ENCODE data around the gene IFI27L1. TPM values are rescaled to one million over a fixed set of nuclear protein-coding genes. Genes with fewer than 3 reads are reported as not detected.

The IFI27L1 gene, protein sequence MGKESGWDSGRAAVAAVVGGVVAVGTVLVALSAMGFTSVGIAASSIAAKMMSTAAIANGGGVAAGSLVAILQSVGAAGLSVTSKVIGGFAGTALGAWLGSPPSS
- 10 to 100 TPM; 14.6 to 23.0 TPM for total RNA-seq
- polyA plus RNA-seq = 10 to 100 TPM; 16.7 to 41.5 TPM
- long read RNA-seq, donor 1, partial matches to known transcripts = 0 of 6 reads
- long read RNA-seq, donor 1, other reads (novel, unspliced or antisense) = 0 of 6 reads
- long read RNA-seq, donor 2, partial matches to known transcripts = 0 of 2 reads
- long read RNA-seq, donor 2, other reads (novel, unspliced or antisense) = 0 of 2 reads
- long read RNA-seq, donor 3, transcript IFI27L1-209 (5 exons, 680 nt) = major isoform, 5 of 5 reads
- long read RNA-seq, donor 3, partial matches to known transcripts = 0 of 5 reads
- long read RNA-seq, donor 3, other reads (novel, unspliced or antisense) = 0 of 5 reads
- long read RNA-seq, donor 4, partial matches to known transcripts = 0 of 2 reads
- long read RNA-seq, donor 4, other reads (novel, unspliced or antisense) = 0 of 2 reads
- long read RNA-seq, donor 5, transcript IFI27L1-209 (5 exons, 680 nt) = major isoform, 11 of 13 reads
- long read RNA-seq, donor 5, partial matches to known transcripts = 0 of 13 reads
- long read RNA-seq, donor 5, other reads (novel, unspliced or antisense) = 0 of 13 reads

DNA sequence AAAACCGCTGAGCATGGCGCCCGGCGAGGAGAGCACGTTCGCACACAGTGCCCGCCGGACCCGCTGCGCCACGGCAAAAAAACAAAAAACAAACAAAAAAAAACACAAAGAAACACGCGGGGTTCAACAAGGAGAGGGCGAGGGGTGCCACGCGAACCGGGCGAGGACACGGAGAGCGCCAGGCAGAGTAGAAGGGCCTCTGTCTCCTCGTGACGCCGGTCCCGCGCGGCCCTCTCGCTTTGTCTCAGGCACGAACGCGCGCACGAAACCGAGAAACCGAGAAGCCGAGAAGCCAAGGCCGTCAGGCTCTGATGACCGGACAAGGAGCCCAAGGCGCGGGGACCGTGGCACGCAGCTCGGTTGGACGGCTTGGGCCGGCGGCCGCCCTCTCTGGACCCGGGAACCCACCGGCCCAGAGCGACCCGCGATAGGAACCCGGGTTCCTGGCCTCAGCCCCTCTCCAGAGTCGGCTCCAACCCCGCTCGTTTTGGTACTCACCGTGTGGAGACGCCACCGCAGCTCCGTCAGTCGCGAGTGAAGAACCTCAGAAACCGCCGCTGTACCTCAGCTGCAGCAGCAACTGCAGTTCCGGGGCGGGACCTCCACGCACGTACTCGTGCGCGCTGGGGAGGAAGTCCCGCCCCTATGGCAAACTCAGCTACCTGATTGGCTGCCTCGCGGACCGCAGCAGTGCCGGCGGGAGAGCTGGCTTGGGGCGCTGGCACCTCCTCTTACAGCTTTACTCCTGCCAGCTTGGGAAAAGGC is at the start of gene IFI27L1, which contains the start of gene DDX24:
IFI27L1 (plus strand) TSS at position 690 of the 765 bp plus-strand sequence. CDS start 15,628 bp downstream, outside the sequence.
DDX24 (minus strand) TSS at position 582 of the 765 bp plus-strand sequence. CDS start 1,460 bp downstream, outside the sequence.
- H3K9me3 ChIP-seq (ENCODE audit: control insufficient read depth in 4 of 4, insufficient read depth in 3 of 4, low read length in 3 of 4) = peaks cover 0 to 2% (median 0%) of the 10 kb centered on the region in 4 donors
- peak within 1 kb of the TSS; percentile 93 for H3K4me3 ChIP-seq
- ATAC-seq (ENCODE audit: insufficient read depth, low FRiP score) = peak; percentile 98
- H3K27ac ChIP-seq (ENCODE audit: low read depth in 1 of 2, low read length in 1 of 2) = peak within 1 kb of the TSS; percentile 85 to 97
- no peaks in the 10 kb centered on the region for H3K27me3 ChIP-seq (ENCODE audit: control insufficient read depth in 3 of 3, insufficient read depth in 3 of 3, low read length in 2 of 3)
- H3K9ac ChIP-seq (ENCODE audit: insufficient read depth in 1 of 2, low read length in 2 of 2) = peak within 1 kb of the TSS; percentile 89 to 93
- H3K4me1 ChIP-seq (ENCODE audit: control insufficient read depth in 5 of 5, insufficient read depth in 5 of 5, low read length in 5 of 5) = peaks cover 6 to 40% (median 25%) of the 10 kb centered on the region in 5 donors
- 0% methylated on average over 77 of the region's 77 CpGs for WGBS, 2 donors
- no peak for TF ChIP-seq CTCF (IDR thresholded peaks at IDR 0.05; ENCODE audit: control extremely low read depth, extremely low read depth)
- peak; percentile 96 to 98 (median 97) for DNase-seq
- H3K36me3 ChIP-seq (ENCODE audit: control insufficient read depth in 4 of 4, insufficient read depth in 4 of 4, low read length in 4 of 4) = peaks cover 6 to 20% (median 16%) of the 10 kb centered on the region in 4 donors

- H3K27me3 ChIP-seq (ENCODE audit: control insufficient read depth in 3 of 3, insufficient read depth in 3 of 3, low read length in 2 of 3) = no peaks in the 10 kb centered on the region
- no peak for ATAC-seq (ENCODE audit: insufficient read depth, low FRiP score)
- WGBS, 2 donors = 84 to 87% methylated on average over 7 of the region's 7 CpGs
- H3K9ac ChIP-seq (ENCODE audit: insufficient read depth in 1 of 2, low read length in 2 of 2) = no peak overlapping the region
- H3K9me3 ChIP-seq (ENCODE audit: control insufficient read depth in 4 of 4, insufficient read depth in 3 of 4, low read length in 3 of 4) = no peaks in the 10 kb centered on the region
- H3K36me3 ChIP-seq (ENCODE audit: control insufficient read depth in 4 of 4, insufficient read depth in 4 of 4, low read length in 4 of 4) = peaks cover 0 to 3% (median 0%) of the 10 kb centered on the region in 4 donors
- no peak overlapping the region for H3K4me3 ChIP-seq
- H3K4me1 ChIP-seq (ENCODE audit: control insufficient read depth in 5 of 5, insufficient read depth in 5 of 5, low read length in 5 of 5) = peaks cover 0 to 5% (median 0%) of the 10 kb centered on the region in 5 donors
- TF ChIP-seq CTCF (IDR thresholded peaks at IDR 0.05; ENCODE audit: control extremely low read depth, extremely low read depth) = no peak
- no peak overlapping the region for H3K27ac ChIP-seq (ENCODE audit: low read depth in 1 of 2, low read length in 1 of 2)
- no peak for DNase-seq
These were observed 49.2 kb upstream of the IFI27L1 start for GRCh38 chr14:94031883-94032279.

DNA sequence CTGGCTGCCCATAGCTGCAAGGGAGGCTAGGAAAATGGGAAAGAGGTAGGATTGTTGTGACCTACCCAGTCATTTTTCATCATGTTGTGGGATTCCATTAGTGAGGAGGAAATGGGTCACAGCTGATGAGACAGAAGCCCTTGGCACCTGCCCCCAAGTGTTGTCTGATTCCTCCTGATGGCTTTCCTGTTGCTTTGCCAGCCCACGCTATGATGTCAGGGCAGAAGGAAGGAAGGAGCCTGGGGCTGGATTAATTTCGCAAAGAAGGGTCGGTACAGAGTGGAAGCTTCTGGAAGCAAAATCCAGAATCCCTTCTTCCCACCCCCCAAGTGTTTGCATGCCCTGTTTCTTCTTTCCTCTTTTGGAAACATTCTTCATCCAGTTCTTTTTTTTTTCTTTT is 46.2 kb upstream of the IFI27L1 start:
- H3K4me3 ChIP-seq = no peak overlapping the region
- no peak for TF ChIP-seq CTCF (IDR thresholded peaks at IDR 0.05; ENCODE audit: control extremely low read depth, extremely low read depth)
- no peak overlapping the region for H3K27ac ChIP-seq (ENCODE audit: low read depth in 1 of 2, low read length in 1 of 2)
- peaks cover 0 to 3% (median 0%) of the 10 kb centered on the region in 4 donors for H3K36me3 ChIP-seq (ENCODE audit: control insufficient read depth in 4 of 4, insufficient read depth in 4 of 4, low read length in 4 of 4)
- no peaks in the 10 kb centered on the region for H3K27me3 ChIP-seq (ENCODE audit: control insufficient read depth in 3 of 3, insufficient read depth in 3 of 3, low read length in 2 of 3)
- H3K9me3 ChIP-seq (ENCODE audit: control insufficient read depth in 4 of 4, insufficient read depth in 3 of 4, low read length in 3 of 4) = no peaks in the 10 kb centered on the region
- ATAC-seq (ENCODE audit: insufficient read depth, low FRiP score) (no peak), DNase-seq (no peak)
- no peak overlapping the region for H3K9ac ChIP-seq (ENCODE audit: insufficient read depth in 1 of 2, low read length in 2 of 2)
- no peaks in the 10 kb centered on the region for H3K4me1 ChIP-seq (ENCODE audit: control insufficient read depth in 5 of 5, insufficient read depth in 5 of 5, low read length in 5 of 5)
- 38 to 64% methylated on average over 3 of the region's 3 CpGs for WGBS, 2 donors
